OCI-LY7 (cell line): ENCODE results near the gene RBBP8.

Source experiments
- EZH2phosphoT487 ChIP-seq: fragments of 200-600 bp; sonication (generic); IDR thresholded peaks from 2 replicates; pipeline ENCODE4 v1.6.1; 2018; ENCODE audit warnings: low read depth, borderline replicate concordance, mild to moderate bottlenecking, mixed run types, antibody characterized with exemption, low read length, moderate library complexity, mixed read lengths
- TF ChIP-seq, protein P1 (sequence below): fragments of 200-600 bp; sonication (generic); conservative IDR thresholded peaks from 2 replicates; pipeline ENCODE4 v1.5.1; 2014; ENCODE audit warnings: mild to moderate bottlenecking, antibody characterized with exemption, low read length, moderate library complexity, mixed read lengths

DNA sequence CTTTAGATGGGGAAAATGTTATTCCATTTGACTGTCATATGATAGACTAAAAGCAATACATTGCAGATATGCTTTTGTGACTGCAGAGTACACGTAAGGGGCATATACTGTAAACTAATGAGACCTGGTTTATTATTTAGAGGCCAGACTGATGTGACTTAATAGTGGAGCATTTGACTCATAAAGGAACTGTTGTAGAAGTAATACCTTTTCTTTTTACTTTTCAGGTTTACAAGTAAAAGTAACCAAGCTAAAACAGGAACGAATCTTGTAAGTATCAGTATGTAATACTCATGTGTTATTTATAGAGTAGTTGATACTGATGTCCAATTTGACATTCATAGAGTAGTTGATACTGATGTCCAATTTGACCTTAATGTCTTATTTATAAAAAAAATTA is 13.1 kb downstream of the RBBP8 start:
- TF ChIP-seq, protein P1, sequence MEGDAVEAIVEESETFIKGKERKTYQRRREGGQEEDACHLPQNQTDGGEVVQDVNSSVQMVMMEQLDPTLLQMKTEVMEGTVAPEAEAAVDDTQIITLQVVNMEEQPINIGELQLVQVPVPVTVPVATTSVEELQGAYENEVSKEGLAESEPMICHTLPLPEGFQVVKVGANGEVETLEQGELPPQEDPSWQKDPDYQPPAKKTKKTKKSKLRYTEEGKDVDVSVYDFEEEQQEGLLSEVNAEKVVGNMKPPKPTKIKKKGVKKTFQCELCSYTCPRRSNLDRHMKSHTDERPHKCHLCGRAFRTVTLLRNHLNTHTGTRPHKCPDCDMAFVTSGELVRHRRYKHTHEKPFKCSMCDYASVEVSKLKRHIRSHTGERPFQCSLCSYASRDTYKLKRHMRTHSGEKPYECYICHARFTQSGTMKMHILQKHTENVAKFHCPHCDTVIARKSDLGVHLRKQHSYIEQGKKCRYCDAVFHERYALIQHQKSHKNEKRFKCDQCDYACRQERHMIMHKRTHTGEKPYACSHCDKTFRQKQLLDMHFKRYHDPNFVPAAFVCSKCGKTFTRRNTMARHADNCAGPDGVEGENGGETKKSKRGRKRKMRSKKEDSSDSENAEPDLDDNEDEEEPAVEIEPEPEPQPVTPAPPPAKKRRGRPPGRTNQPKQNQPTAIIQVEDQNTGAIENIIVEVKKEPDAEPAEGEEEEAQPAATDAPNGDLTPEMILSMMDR, result no peak
- TF ChIP-seq EZH2phosphoT487, result no peak
